NCI-H1417 (cell line): ENCODE measurements around the gene MYBPC1.
"Not testable (repeated sequence)": the region's sequence is repeated elsewhere in the genome, so short reads cannot be mapped to it uniquely, and the experiment has no call there.

Experiments used
- DNase-seq, 3 experiments: peaks; one replicate each; lab custom pipeline; 2025; lab: John Stamatoyannopoulos, UW

The MYBPC1 gene, protein sequence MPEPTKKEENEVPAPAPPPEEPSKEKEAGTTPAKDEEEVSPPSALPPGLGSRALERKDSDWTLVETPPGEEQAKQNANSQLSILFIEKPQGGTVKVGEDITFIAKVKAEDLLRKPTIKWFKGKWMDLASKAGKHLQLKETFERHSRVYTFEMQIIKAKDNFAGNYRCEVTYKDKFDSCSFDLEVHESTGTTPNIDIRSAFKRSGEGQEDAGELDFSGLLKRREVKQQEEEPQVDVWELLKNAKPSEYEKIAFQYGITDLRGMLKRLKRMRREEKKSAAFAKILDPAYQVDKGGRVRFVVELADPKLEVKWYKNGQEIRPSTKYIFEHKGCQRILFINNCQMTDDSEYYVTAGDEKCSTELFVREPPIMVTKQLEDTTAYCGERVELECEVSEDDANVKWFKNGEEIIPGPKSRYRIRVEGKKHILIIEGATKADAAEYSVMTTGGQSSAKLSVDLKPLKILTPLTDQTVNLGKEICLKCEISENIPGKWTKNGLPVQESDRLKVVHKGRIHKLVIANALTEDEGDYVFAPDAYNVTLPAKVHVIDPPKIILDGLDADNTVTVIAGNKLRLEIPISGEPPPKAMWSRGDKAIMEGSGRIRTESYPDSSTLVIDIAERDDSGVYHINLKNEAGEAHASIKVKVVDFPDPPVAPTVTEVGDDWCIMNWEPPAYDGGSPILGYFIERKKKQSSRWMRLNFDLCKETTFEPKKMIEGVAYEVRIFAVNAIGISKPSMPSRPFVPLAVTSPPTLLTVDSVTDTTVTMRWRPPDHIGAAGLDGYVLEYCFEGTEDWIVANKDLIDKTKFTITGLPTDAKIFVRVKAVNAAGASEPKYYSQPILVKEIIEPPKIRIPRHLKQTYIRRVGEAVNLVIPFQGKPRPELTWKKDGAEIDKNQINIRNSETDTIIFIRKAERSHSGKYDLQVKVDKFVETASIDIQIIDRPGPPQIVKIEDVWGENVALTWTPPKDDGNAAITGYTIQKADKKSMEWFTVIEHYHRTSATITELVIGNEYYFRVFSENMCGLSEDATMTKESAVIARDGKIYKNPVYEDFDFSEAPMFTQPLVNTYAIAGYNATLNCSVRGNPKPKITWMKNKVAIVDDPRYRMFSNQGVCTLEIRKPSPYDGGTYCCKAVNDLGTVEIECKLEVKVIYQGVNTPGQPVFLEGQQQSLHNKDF

DNA sequence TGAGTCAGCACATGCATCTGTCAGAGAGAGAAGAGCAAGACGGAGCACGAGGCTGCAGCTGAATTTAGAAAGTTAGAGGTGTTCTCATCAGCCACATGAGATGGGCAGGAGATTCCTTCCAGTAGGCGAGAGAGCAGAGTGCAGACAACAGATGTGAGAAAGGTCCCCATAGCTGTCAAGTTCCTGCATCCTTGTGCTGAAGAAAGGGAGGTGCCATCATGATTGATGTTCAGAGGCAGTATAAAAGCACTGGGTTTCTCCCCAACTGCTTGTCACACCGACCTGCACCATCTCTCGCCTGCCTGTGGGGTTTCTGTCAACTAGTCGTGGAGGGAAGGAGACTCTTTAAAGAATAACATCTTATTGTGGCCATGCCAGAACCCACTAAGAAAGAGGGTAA, at the start of gene MYBPC1:
Gene MYBPC1, plus strand, starts transcription at position 272 of the 400 bp plus-strand sequence. Its CDS starts 100 bp downstream, at position 372.
- no peak for DNase-seq

GRCh38 chr12:101551362-101552114, 43.2 kb upstream of the MYBPC1 start:
- no peak for DNase-seq

- DNase-seq = no peak
Measured at GRCh38 chr12:101552277-101552676, 42.5 kb upstream of the MYBPC1 start.

DNA sequence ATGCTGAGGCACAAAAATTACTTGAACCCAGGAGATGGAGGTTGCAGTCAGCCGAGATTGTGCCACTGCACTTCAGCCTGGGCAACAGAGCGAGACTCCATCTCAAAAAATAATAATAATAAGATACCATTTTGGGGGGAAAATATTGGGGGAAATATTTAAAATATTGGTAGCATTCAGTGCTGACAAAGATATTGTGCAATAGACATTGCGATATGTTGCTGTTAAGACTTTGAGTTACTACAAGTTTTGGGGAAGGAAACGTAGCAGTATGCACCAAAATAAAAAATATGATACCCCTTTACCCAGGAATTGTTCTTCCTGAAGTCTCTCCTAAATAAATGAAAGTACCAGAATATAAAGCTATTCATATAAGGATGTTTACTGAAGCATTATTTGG, 37.7 kb upstream of the MYBPC1 start:
- no peak for DNase-seq

- DNase-seq = not testable (repeated sequence)
Measured at GRCh38 chr12:101558726-101559125, 36.0 kb upstream of the MYBPC1 start.

GRCh38 chr12:101563212-101563611, 31.6 kb upstream of the MYBPC1 start:
- DNase-seq = no peak

- DNase-seq = peak in 1 of 3 experiments; percentile 15
Measured at GRCh38 chr12:101564912-101565311, 29.9 kb upstream of the MYBPC1 start.

- DNase-seq = no peak
Measured at GRCh38 chr12:101566318-101566717, 28.5 kb upstream of the MYBPC1 start.

- peak in 2 of 3 experiments; percentile 69 to 97 for DNase-seq
Measured at GRCh38 chr12:101567918-101568317, 26.9 kb upstream of the MYBPC1 start.

- DNase-seq = peak in 2 of 3 experiments; percentile 57 to 58
Measured at GRCh38 chr12:101570047-101570446, 24.7 kb upstream of the MYBPC1 start.

DNA sequence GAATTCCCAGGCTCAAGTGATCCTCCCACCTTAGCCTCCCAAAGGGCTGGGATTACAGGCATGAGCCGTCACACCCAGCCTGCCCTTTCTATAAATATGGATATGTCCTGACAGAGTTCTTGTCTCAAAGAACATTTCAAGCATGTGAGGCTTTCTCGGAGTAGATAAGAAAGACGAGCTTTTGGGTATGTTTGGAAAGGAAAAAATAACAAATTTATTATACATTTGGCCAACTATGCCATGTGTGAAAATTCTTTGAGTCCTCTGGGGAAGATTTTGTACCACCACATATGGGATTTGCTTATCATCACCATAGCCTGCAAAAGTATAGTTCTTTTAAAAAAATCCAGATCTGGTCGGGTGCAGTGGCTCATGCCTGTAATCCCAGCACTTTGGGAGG, 23.7 kb upstream of the MYBPC1 start:
- DNase-seq = no peak

GRCh38 chr12:101573743-101574142, 21.0 kb upstream of the MYBPC1 start:
- no peak for DNase-seq

DNA sequence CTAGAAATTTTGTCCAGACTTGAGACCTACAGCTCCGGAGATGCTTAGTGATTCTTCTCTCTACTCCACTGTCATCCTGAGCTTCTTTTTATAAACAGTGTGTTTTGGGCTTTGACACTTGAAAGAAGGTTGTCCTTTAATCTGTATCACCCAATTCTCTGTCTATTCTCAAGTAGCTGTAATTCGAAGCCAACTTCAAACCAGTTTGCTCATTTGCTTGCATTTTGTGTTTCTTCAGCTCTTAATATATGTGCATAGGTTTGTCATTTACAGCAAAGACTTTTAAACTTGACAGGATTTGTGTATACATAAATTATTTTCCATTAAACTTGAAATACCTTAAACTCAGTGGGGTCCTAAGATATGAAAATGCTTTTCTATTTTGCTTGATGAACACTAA, 16.4 kb upstream of the MYBPC1 start:
- peak in 1 of 3 experiments; percentile 14 for DNase-seq

DNA sequence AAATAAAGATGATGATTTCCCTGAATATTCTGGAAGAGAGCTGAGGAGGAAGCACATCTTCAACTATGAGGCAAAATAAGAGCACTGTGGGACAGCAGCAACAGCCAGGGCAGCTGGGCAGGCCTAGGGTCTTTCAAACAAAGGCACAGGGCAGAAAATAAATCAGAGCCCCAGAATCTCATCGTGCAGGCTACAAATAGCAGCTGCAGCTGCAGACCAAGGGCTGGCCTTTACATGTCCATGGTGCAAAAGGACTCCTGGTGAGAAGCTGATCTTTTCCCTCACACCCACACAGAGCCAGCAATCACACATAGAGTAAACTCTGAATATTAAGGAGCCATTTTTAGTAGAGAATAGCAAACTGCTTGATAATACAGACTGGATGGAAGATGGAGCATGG, 13.6 kb upstream of the MYBPC1 start:
- peak in 1 of 3 experiments; percentile 32 for DNase-seq

- no peak for DNase-seq
Measured at GRCh38 chr12:101582937-101583336, 11.8 kb upstream of the MYBPC1 start.

DNA sequence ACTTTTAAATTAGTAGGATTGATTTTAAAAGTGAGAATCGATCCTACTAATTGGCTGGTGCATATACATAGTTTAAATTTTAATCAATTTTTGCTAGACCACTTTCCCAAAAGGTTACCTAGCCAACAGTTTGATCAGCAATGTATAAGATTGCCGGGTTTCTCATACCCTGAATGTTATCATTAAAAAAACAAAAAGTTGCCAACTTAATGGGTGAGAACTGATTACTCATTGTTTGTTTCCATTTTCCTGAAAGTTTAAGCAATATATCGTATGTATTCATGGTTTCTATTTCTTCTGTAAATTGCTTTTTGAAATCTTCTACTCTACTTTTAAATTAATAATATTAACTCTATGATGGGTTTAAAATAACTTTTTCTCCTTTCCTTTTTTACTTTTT, 4.4 kb upstream of the MYBPC1 start:
- no peak for DNase-seq

DNA sequence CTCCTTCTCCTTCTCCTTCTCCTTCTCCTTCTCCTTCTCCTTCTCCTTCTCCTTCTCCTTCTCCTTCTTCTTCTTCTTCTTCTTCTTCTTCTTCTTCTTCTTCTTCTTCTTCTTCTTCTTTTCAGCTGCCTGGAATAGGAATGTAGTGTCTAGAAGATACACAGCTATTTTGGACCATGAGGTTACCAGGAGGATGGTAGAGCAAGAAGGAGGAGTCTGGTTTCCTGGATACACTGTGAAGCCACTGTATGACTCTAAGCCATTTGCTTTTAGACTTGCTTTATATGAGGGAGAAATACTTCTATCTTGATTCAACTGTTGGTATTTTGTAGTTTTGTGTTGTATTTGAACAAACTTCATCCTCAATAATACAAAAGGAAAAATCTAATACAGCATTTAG, 3.0 kb upstream of the MYBPC1 start:
- no peak for DNase-seq

DNA sequence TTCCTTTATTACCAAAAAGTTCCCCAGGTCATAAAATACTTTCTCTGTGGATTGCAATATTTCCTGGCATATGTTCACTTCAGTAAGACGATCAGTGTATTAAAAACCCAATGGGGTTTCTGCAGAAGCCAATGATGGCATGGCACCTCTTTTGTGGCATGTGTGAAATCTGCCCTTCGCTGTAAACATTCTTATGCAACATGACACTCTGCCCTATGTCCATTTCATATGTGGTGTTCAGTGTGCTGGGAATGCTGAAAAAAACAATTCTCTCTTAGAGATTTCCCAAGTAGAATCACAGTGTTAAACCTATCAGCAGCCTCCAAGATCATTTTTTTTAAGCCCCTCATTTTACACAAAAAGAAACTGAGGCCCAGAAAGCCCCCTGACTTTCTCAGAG, 2.3 kb upstream of the MYBPC1 start:
- DNase-seq = no peak

GRCh38 chr12:101592921-101593320, 1.9 kb upstream of the MYBPC1 start:
- no peak for DNase-seq

- no peak for DNase-seq
Measured at GRCh38 chr12:101596172-101596571, 1.4 kb downstream of the MYBPC1 start.

DNA sequence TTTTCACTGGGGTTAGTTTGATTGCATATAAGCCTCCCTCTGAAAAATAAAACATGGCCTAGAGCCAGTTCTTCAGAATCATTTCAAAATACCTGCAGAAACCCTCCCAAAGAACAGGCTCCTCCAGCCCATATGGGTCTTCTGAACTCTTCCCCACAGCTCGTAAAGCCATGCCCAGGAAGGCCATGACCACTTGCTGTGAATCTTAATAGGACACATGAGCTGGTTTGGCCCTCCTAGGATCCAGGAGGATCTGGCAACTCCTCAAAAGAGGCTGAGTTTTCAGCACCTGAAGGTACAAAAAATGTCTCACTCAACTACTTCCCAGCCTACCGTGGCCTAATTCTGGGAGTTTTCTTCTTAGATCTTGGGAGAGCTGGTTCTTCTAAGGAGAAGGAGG, 2.4 kb downstream of the MYBPC1 start:
- no peak for DNase-seq

GRCh38 chr12:101598483-101598882, 3.7 kb downstream of the MYBPC1 start:
- no peak for DNase-seq
